CD4-positive, alpha-beta T cell treated with Interleukin-4 for 4 hours (primary cell): Measurements from ENCODE around the gene TSKU.

Experiments
- DNase-seq: peaks from one replicate; pipeline ENCODE4 v3.0.0-alpha.2; 2020

TSKU gene

GRCh38 chr11:76770642-76771445 lies 12.3 kb upstream of the TSKU start:
- DNase-seq, result no peak

GRCh38 chr11:76771446-76772099 lies 11.6 kb upstream of the TSKU start:
- no peak for DNase-seq

- DNase-seq, result no peak
These were observed 10.9 kb upstream of the TSKU start for GRCh38 chr11:76772100-76772782.

GRCh38 chr11:76772783-76773106 lies 10.4 kb upstream of the TSKU start:
- DNase-seq, result no peak

GRCh38 chr11:76773921-76774361 lies 9.2 kb upstream of the TSKU start:
- DNase-seq, result no peak

GRCh38 chr11:76776472-76776871 lies 6.7 kb upstream of the TSKU start:
- no peak for DNase-seq

- DNase-seq, result no peak
These were observed 5.9 kb upstream of the TSKU start for GRCh38 chr11:76777305-76777704.

- no peak for DNase-seq
These were observed 5.3 kb upstream of the TSKU start for GRCh38 chr11:76777876-76778275.

GRCh38 chr11:76778874-76779273 lies 4.3 kb upstream of the TSKU start:
- DNase-seq, result no peak

- no peak for DNase-seq
These were observed 1.9 kb upstream of the TSKU start for GRCh38 chr11:76781046-76781801.

GRCh38 chr11:76781807-76782530 lies 1.2 kb upstream of the TSKU start:
- no peak for DNase-seq

- no peak for DNase-seq
These were observed 444 bp upstream of the TSKU start for GRCh38 chr11:76782531-76783293.

GRCh38 chr11:76783896-76784813 lies 999 bp downstream of the TSKU start:
- no peak for DNase-seq

GRCh38 chr11:76785513-76785912 lies 2.4 kb downstream of the TSKU start:
- DNase-seq, result no peak

- no peak for DNase-seq
These were observed 2.9 kb downstream of the TSKU start for GRCh38 chr11:76786016-76786415.

- DNase-seq, result no peak
These were observed 3.4 kb downstream of the TSKU start for GRCh38 chr11:76786441-76787014.

GRCh38 chr11:76787271-76787670 lies 4.1 kb downstream of the TSKU start:
- no peak for DNase-seq

- no peak for DNase-seq
These were observed 4.9 kb downstream of the TSKU start for GRCh38 chr11:76787911-76788596.

GRCh38 chr11:76788661-76789442 lies 5.7 kb downstream of the TSKU start:
- no peak for DNase-seq
